Measurements from ENCODE around the gene SLC9A9.

The SLC9A9 gene

DNA sequence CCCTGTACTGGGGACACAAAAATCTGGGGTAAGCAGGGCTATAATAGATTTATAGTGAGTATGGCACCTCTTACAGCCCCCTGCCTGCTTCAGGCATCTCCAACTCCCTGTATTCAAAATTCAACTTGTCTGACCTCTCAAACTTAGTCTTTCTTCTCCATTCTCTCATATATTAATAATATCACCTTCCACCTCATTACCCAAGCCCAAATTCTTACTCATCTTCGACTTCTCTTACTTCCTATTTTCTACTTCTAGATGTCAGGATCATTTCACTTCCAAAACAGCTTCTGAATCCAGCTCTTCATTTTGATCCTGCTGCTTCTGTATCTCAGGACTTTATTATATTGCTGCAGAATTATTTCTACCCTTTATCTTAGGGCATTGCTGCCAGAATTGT is 438.0 kb downstream of the SLC9A9 start:
- DNase-seq (ENCODE audit: low read depth) = no peak
- TF ChIP-seq, protein P1, sequence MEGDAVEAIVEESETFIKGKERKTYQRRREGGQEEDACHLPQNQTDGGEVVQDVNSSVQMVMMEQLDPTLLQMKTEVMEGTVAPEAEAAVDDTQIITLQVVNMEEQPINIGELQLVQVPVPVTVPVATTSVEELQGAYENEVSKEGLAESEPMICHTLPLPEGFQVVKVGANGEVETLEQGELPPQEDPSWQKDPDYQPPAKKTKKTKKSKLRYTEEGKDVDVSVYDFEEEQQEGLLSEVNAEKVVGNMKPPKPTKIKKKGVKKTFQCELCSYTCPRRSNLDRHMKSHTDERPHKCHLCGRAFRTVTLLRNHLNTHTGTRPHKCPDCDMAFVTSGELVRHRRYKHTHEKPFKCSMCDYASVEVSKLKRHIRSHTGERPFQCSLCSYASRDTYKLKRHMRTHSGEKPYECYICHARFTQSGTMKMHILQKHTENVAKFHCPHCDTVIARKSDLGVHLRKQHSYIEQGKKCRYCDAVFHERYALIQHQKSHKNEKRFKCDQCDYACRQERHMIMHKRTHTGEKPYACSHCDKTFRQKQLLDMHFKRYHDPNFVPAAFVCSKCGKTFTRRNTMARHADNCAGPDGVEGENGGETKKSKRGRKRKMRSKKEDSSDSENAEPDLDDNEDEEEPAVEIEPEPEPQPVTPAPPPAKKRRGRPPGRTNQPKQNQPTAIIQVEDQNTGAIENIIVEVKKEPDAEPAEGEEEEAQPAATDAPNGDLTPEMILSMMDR (IDR thresholded peaks at IDR 0.05; ENCODE audit: control insufficient read depth, insufficient read depth, low read depth, low read length, missing control alignments) = no peak

DNA sequence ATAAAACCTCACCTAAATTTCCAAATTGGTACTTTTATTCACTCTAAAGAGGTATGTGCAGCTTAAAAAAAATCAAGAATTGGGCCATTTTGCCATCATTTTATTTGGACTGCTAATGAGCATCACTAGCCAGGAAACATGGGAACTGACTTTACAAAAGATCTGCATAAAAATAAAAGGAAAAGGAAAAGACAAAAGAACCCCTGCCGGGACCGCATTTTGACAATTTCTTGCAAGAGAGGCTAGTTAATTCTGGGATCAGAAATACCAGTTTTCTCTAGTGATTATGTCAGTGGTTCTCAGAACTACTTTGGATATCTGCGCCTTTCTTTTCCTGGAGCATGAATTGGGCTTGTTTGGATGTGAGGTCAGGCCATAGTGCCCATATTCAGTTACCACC is 439.5 kb downstream of the SLC9A9 start:
- DNase-seq (ENCODE audit: low read depth) = no peak
- TF ChIP-seq, protein P1 (IDR thresholded peaks at IDR 0.05; ENCODE audit: control insufficient read depth, insufficient read depth, low read depth, low read length, missing control alignments) = no peak
- no peak overlapping the region for H3K4me3 ChIP-seq (ENCODE audit: control insufficient read depth, low read depth, low read length)

More for the DNA sequence above, 438.0 kb downstream of the SLC9A9 start:
- no peak overlapping the region for H3K4me3 ChIP-seq (ENCODE audit: control insufficient read depth, low read depth, low read length)

DNA sequence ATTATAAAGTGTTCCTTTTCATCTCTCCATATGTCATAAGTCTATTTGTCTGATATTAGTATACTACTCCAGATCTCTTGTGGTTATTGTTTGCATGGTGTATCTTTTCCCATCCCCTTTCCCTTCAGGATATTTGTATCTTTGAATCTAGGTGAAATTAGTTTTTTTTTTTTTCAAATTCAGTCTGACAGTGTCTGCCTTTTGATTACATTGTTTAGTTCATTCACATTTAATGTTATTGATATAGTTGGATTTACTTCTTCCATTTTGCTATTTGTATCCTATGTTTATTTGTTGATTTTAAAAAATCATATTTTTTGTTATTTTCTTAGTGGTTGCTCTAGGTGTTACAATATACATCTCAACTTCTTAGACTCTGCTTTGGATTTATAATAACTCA is 445.7 kb downstream of the SLC9A9 start:
- TF ChIP-seq, protein P1 (IDR thresholded peaks at IDR 0.05; ENCODE audit: control insufficient read depth, insufficient read depth, low read depth, low read length, missing control alignments) = no peak
- DNase-seq (ENCODE audit: low read depth) = no peak

DNA sequence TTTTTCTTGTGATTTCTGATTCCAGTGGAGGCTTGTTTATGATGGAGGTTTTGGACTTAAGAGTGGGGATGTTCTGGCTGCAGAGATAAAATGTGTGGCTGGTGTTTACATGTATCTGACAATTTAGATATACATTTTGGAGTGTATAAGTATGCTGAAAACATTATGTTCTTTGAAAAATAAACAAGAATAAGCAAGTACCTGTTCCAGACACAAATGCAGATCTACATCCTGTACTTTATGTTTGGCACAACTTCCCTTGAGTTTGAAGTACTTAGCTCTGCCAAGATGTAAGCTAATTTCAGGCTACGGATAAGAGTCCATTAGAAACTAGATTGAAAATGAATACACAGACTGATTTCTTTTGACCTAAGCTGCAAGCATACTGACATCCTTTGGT is 451.5 kb downstream of the SLC9A9 start:
- TF ChIP-seq, protein P1 (IDR thresholded peaks at IDR 0.05; ENCODE audit: control insufficient read depth, insufficient read depth, low read depth, low read length, missing control alignments) = no peak
- no peak overlapping the region for H3K4me3 ChIP-seq (ENCODE audit: control insufficient read depth, low read depth, low read length)

More for the DNA sequence above, 445.7 kb downstream of the SLC9A9 start:
- H3K4me3 ChIP-seq (ENCODE audit: control insufficient read depth, low read depth, low read length) = no peak overlapping the region

DNA sequence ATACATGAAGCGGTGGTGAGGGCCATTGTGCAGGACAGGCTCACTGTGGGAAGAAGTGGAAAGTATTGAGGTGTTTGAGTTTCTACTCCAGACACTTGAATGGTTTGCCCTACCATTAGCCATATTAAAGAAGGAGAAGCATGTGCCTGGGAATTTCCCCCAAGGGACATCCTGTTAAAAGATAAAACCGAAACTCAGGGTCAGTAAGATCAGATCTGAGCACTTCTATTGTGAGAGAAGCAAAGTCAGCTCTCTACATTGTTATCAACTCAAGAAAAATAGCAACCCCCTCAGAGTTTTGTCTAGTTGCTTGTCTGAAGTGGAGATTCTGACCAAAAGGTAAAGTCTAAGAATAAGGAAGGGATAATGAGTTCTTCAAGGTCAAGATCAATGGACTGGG is 458.9 kb downstream of the SLC9A9 start:
- TF ChIP-seq, protein P1 (IDR thresholded peaks at IDR 0.05; ENCODE audit: control insufficient read depth, insufficient read depth, low read depth, low read length, missing control alignments) = no peak

More for the DNA sequence above, 451.5 kb downstream of the SLC9A9 start:
- no peak for DNase-seq (ENCODE audit: low read depth)

DNA sequence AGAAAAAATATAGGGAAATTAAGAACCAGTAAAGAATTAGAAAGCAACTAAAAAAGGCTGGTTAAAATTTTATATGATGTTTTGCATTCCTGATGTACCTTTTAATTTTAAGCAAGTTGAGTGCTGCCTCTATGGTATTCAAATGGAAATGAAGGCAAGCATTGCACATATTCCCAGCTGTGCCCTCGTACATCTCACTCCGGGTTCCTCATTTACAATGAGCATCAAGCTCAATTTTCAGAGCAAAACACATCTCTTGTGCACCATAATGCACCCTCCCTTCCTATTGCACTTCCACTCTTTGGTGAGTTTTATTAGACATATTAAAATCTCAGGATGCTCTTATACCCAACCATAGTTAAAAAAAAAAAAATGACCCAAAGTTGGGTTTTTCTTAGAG is 460.8 kb downstream of the SLC9A9 start:
- no peak overlapping the region for H3K4me3 ChIP-seq (ENCODE audit: control insufficient read depth, low read depth, low read length)
- DNase-seq (ENCODE audit: low read depth) = no peak

More for the DNA sequence above, 458.9 kb downstream of the SLC9A9 start:
- no peak for DNase-seq (ENCODE audit: low read depth)
- no peak overlapping the region for H3K4me3 ChIP-seq (ENCODE audit: control insufficient read depth, low read depth, low read length)

More for the DNA sequence above, 460.8 kb downstream of the SLC9A9 start:
- TF ChIP-seq, protein P1 (IDR thresholded peaks at IDR 0.05; ENCODE audit: control insufficient read depth, insufficient read depth, low read depth, low read length, missing control alignments) = no peak

All from AG09309 (cell line).